ENCODE measurements around the gene PLXNA4. TPM values are rescaled to one million over a fixed set of nuclear protein-coding genes. Genes with fewer than 3 reads are reported as not detected.

Gene PLXNA4
- total RNA-seq, 2 donors from 2014 or later, result 24.0 to 42.7 TPM

DNA sequence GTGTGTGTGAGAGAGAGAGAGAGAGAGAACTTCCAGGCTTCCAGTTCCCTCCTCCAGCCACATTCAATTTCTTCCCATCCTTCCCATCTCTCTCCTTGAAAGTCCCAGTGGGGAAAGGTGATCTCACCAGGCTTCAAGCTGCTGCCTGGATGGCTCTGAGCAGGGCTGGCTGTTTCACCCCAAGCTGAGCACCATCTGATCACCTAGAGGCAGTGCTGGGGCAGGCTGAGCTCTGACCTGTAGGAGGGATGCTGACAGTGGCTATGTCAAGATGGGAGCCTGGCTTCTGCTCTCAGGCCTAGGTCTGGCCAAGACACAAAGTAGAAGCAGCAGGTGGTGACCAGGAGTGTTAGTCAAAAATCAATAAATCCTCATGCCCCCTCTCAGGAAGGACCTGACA, 370.8 kb downstream of the PLXNA4 start:
- Histone ChIP-seq H3K36me3 (ENCODE audit: control insufficient read depth, insufficient read depth, low read length) (no peaks in the 10 kb centered on the region), H3K27me3 (ENCODE audit: control insufficient read depth, insufficient read depth, low read length, poor library complexity, severe bottlenecking) (no peaks in the 10 kb centered on the region), H3K4me1 (ENCODE audit: control insufficient read depth, insufficient read depth, low read length) (no peaks in the 10 kb centered on the region), H3K4me3 (ENCODE audit: low read length) (no peak overlapping the region), H3K27ac (ENCODE audit: low read depth, low read length) (no peak overlapping the region), H3K9ac (ENCODE audit: extremely low read depth, low read length, poor library complexity, severe bottlenecking) (no peak overlapping the region), H3K9me3 (ENCODE audit: control insufficient read depth, low read length) (no peaks in the 10 kb centered on the region)
- H3K36me3 Mint-ChIP-seq (ENCODE audit: low read depth), result peaks cover 33% of the 10 kb centered on the region
- peaks cover 13% of the 10 kb centered on the region for H3K4me1 Mint-ChIP-seq
- H3K4me3 Mint-ChIP-seq, result no peak overlapping the region
- no peak for DNase-seq
- H3K27me3 Mint-ChIP-seq (ENCODE audit: insufficient read depth), result no peaks in the 10 kb centered on the region
- no peak overlapping the region for H3K27ac Mint-ChIP-seq
- H3K9me3 Mint-ChIP-seq, result no peaks in the 10 kb centered on the region
- TF ChIP-seq, protein P1, sequence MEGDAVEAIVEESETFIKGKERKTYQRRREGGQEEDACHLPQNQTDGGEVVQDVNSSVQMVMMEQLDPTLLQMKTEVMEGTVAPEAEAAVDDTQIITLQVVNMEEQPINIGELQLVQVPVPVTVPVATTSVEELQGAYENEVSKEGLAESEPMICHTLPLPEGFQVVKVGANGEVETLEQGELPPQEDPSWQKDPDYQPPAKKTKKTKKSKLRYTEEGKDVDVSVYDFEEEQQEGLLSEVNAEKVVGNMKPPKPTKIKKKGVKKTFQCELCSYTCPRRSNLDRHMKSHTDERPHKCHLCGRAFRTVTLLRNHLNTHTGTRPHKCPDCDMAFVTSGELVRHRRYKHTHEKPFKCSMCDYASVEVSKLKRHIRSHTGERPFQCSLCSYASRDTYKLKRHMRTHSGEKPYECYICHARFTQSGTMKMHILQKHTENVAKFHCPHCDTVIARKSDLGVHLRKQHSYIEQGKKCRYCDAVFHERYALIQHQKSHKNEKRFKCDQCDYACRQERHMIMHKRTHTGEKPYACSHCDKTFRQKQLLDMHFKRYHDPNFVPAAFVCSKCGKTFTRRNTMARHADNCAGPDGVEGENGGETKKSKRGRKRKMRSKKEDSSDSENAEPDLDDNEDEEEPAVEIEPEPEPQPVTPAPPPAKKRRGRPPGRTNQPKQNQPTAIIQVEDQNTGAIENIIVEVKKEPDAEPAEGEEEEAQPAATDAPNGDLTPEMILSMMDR (conservative IDR thresholded peaks at IDR 0.05), result no peak

DNA sequence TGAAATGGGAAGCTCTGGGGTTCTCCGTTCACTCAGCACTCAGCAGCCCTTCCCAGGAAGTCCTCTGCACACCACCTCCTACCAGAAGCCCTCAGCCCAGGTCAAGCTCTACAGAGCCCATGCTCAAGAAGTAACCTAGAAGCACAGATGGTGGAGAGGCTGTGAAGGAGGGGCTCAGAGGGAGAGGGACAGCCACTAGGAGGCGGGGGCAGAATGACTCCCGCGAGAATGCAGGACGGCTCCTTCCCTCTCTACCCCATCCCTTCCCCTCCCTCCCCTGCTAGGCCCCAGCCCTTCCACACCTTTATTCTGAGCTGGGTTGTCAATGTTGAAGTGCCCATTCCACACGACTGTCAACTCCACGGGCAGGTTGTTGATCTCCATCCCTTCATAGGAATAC, 373.2 kb downstream of the PLXNA4 start:
- no peaks in the 10 kb centered on the region for H3K9me3 ChIP-seq (ENCODE audit: control insufficient read depth, low read length)
- H3K27me3 ChIP-seq (ENCODE audit: control insufficient read depth, insufficient read depth, low read length, poor library complexity, severe bottlenecking), result no peaks in the 10 kb centered on the region
- no peaks in the 10 kb centered on the region for H3K9me3 Mint-ChIP-seq
- WGBS, 2 experiments (ENCODE audit: insufficient coverage in 1 of 2, insufficient read length in 1 of 2), result 80 to 87% methylated on average over 2 to 7 of the region's 7 CpGs
- peaks cover 25% of the 10 kb centered on the region for H3K36me3 Mint-ChIP-seq (ENCODE audit: low read depth)
- no peaks in the 10 kb centered on the region for H3K4me1 ChIP-seq (ENCODE audit: control insufficient read depth, insufficient read depth, low read length)
- no peaks in the 10 kb centered on the region for H3K27me3 Mint-ChIP-seq (ENCODE audit: insufficient read depth)
- H3K27ac Mint-ChIP-seq, result no peak overlapping the region
- no peak overlapping the region for H3K4me3 ChIP-seq (ENCODE audit: low read length)
- H3K4me3 Mint-ChIP-seq, result no peak overlapping the region
- peaks cover 13% of the 10 kb centered on the region for H3K4me1 Mint-ChIP-seq
- TF ChIP-seq, protein P1 (conservative IDR thresholded peaks at IDR 0.05), result peak; percentile 20
- no peak overlapping the region for H3K9ac ChIP-seq (ENCODE audit: extremely low read depth, low read length, poor library complexity, severe bottlenecking)
- no peak overlapping the region for H3K27ac ChIP-seq (ENCODE audit: low read depth, low read length)
- DNase-seq, result peak; percentile 69
- peaks cover 4% of the 10 kb centered on the region for H3K36me3 ChIP-seq (ENCODE audit: control insufficient read depth, insufficient read depth, low read length)

DNA sequence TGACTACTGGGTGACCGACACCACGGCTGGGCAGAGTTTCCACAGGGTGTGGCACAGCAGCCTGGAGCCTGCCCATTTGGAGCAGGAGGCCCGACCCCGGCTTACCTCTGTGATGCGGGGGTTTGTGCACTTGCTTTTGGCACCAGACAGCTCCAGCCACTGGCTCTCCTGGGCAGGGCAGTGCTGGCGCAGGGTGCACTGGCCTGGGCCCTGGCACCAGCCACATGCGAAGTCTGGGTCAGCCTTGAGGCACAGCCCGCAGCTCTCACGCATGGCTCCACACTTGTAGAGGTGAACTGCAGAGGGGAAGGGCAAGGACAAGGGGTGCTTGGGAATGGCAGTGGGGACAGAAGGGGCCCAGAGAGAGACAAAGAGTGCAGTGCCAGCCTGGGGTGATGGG, 373.7 kb downstream of the PLXNA4 start:
- Mint-ChIP-seq H3K4me1 (peaks cover 10% of the 10 kb centered on the region), H3K4me3 (no peak overlapping the region), H3K27ac (no peak overlapping the region), H3K9me3 (no peaks in the 10 kb centered on the region), H3K36me3 (ENCODE audit: low read depth) (peaks cover 24% of the 10 kb centered on the region), H3K27me3 (ENCODE audit: insufficient read depth) (no peaks in the 10 kb centered on the region)
- H3K9me3 ChIP-seq (ENCODE audit: control insufficient read depth, low read length), result no peaks in the 10 kb centered on the region
- H3K27me3 ChIP-seq (ENCODE audit: control insufficient read depth, insufficient read depth, low read length, poor library complexity, severe bottlenecking), result no peaks in the 10 kb centered on the region
- no peak for DNase-seq
- 96 to 98% methylated on average over 6 to 9 of the region's 9 CpGs for WGBS, 2 experiments (ENCODE audit: insufficient coverage in 1 of 2, insufficient read length in 1 of 2)
- no peak overlapping the region for H3K4me3 ChIP-seq (ENCODE audit: low read length)
- TF ChIP-seq, protein P1 (conservative IDR thresholded peaks at IDR 0.05), result no peak
- H3K9ac ChIP-seq (ENCODE audit: extremely low read depth, low read length, poor library complexity, severe bottlenecking), result no peak overlapping the region
- peaks cover 4% of the 10 kb centered on the region for H3K36me3 ChIP-seq (ENCODE audit: control insufficient read depth, insufficient read depth, low read length)
- no peak overlapping the region for H3K27ac ChIP-seq (ENCODE audit: low read depth, low read length)
- H3K4me1 ChIP-seq (ENCODE audit: control insufficient read depth, insufficient read depth, low read length), result no peaks in the 10 kb centered on the region

Data from endodermal cell (in vitro differentiated cells).